Heart left ventricle (tissue), 13 donors: ENCODE data around the gene ARHGEF12.

ENCODE experiments used
- CTCF ChIP-seq, 12 donors: fragments of 200-600 bp; sonication (generic) in 4 of 12; IDR thresholded peaks; one replicate each; pipeline versions ENCODE4 v1.5.0 to v1.8.0; 2018 to 2022; ENCODE audit warnings: antibody characterized with exemption in 12 of 12, mild to moderate bottlenecking in 5 of 12
- POLR2A ChIP-seq, 2 donors: fragments of 450-650 bp; IDR thresholded peaks; one replicate each; pipeline ENCODE4 v1.6.1; 2017; ENCODE audit warnings: antibody characterized with exemption in 2 of 2, mild to moderate bottlenecking in 2 of 2, moderate library complexity in 2 of 2
- donor health status: ischemic (EF 13 %, LVEDD 7.1; RV severe dilation, severe dysfunction).
- donor health status: DM: no; HTN: yes; CAD: no.
- donor health status: DM: no; HTN: no; CAD: no.
- donor health status: ischemic (EF 25% LVEDD 6.9; RV normal size, moderate dysfunction).
- donor health status: ischemic (EF 25% LVEDD 5.7; RV mildly dilated, moderate dysfunction).
- donor health status: ischemic (EF 35%, LVEDD 5.7; RV mildly dilated, moderate dysfunction).
- donor health status: nonischemic (EF 11% LVEDD 7.7; RV severe dilation, severe dysfunction).
- donor health status: DM: yes; HTN: yes; CAD: no.
- donor health status: PGD.
- donor health status: ischemic (EF 29% LVEDD 5.4; RV normal size, mild dysfunction).
- donor health status: nonischemic (EF 23%, LVEDD 6.1; RV moderate dilation, normal function).

- TF ChIP-seq CTCF (IDR thresholded peaks at IDR 0.05) = no peak
- TF ChIP-seq POLR2A (IDR thresholded peaks at IDR 0.05) = no peak
These were observed 50.1 kb downstream of the ARHGEF12 start for GRCh38 chr11:120386318-120386717.
